ENCODE results near the gene PROX1. TPM values are rescaled to one million over a fixed set of nuclear protein-coding genes. Genes with fewer than 3 reads are reported as not detected.
A peak's percentile ranks its signal among the peaks of the same experiment; 100 is the strongest.

The PROX1 gene
- total and polyA plus RNA-seq, 2 experiments from 2014 or later, result under 0.01 to 0.20 TPM

DNA sequence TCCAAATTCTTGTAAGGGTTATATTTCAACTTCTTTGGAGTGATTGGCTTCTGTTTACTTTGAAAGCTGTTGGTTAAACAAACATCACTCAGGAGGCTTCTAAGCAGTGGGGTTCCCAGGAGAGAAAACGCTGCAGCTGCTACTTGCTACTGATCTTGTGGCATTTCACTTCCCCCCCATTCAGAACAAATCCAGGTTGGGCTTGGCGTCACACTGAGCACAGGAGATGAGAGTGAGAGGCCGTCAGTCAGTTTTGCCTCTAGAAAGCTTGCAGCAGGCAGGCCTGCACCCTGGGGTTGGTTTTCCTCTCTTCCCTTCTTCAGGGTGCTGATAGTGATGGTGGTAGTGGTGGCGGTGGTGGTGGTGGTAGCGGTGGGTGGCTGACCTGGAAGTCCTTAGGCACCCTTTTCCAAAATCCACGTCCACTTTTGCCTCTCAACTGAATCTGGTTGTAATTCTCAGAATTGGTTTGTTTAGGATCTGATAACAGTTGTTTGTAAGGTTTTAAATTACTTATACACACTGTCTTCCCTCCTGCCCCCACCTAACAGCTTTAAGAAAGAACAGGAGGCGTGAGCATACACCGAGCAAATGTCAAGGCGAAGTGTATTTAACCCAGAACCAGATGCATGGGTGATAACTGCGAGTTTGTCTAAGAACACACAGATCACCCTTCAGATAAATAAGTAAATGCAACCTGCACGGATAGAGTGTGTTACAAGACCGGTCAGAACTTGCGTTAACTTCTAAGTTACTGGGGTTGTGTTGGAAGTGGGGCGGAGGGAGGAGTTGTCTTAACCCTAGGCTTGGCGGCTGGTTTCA, 3.2 kb upstream of the PROX1 start:
- H2AFZ ChIP-seq, result no peak overlapping the region
- in situ Hi-C loops (cut with MboI), result no loop called here
- H3K4me2 ChIP-seq (ENCODE audit: unreplicated experiment), result no peak overlapping the region
- TF ChIP-seq EZH2phosphoT487 (IDR thresholded peaks at IDR 0.05; ENCODE audit: insufficient read depth, low read depth) (0 out of 2 replicates have a peak, but pooled peaks have one; percentile 10), EZH2 (IDR thresholded peaks at IDR 0.05; ENCODE audit: insufficient read depth, poor library complexity, severe bottlenecking) (no peak)
- H3K79me2 ChIP-seq (ENCODE audit: insufficient read depth), result no peaks in the 10 kb centered on the region
- 0 out of 2 replicates have a peak, but pooled peaks cover 4% of the 10 kb centered on the region for H3K4me1 ChIP-seq (ENCODE audit: insufficient read depth)
- no peak overlapping the region for H3K9ac ChIP-seq
- no peaks in the 10 kb centered on the region for H3K36me3 ChIP-seq (ENCODE audit: low read depth)
- DNase-seq, result no peak
- no peak overlapping the region for H3K27ac ChIP-seq
- peaks cover 69% of the 10 kb centered on the region for H3K27me3 ChIP-seq (replicated peaks; ENCODE audit: insufficient read depth)
- no peaks in the 10 kb centered on the region for H4K20me1 ChIP-seq (ENCODE audit: insufficient read depth)
- no peak overlapping the region for H3K4me3 ChIP-seq
- H3K9me2 ChIP-seq (ENCODE audit: insufficient read depth), result no peaks in the 10 kb centered on the region
- 71 to 72% methylated on average over 15 of the region's 15 CpGs for WGBS, 2 experiments (ENCODE audit: low coverage in 1 of 2, low lambda C conversion rate in 2 of 2, missing lambda C conversion rate in 2 of 2)
- no peaks in the 10 kb centered on the region for H3F3A ChIP-seq (ENCODE audit: insufficient read depth)
- no peaks in the 10 kb centered on the region for H3K9me3 ChIP-seq (ENCODE audit: low read depth)

DNA sequence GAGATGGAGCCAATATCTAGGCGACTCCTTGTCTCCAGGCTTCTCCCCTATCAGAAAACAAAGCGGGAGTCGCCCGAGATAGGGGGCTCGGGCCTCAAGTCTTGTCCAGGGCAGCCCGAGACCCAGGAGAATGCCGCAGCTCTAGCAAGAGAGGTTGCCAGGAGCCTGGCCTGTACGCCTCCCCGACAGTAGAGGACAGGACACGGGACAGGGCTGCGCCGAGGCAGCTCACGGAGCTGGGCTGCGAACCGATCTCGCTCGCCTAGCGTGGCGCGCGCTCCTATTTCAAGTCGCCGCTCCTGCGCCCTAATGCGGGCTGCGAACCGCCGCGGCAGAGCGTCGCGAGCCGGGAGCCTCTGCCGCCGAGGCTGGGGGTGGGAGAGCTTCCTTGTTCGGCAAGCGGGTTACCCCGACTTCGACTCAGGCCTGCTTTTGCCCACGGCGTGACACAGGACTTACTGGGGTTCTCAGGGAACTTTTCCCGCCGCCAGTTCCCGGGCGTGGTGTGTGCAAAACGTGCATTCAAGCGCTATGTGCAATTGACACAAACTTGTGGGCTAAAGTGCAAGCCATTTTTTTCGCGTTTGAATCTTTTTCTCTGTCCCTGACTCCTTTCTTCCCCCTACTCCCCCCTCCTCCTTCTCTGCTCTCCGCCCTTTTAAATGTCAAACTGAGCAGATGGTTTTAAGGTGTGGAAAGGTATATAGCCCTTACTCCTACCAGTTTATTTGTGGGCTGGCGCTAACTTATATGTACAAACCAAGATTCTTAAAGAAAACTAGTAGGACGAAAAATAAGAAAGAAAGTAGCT, 2.4 kb upstream of the PROX1 start:
- 15 to 20% methylated on average over 49 to 52 of the region's 52 CpGs for WGBS, 2 experiments (ENCODE audit: low coverage in 1 of 2, low lambda C conversion rate in 2 of 2, missing lambda C conversion rate in 2 of 2)
- Histone ChIP-seq H3K4me3 (no peak overlapping the region), H3K27me3 (replicated peaks; ENCODE audit: insufficient read depth) (peaks cover 71% of the 10 kb centered on the region), H3K9me2 (ENCODE audit: insufficient read depth) (no peaks in the 10 kb centered on the region), H3K9ac (no peak overlapping the region), H3K36me3 (ENCODE audit: low read depth) (no peaks in the 10 kb centered on the region), H3K4me2 (ENCODE audit: unreplicated experiment) (no peak overlapping the region), H3K4me1 (ENCODE audit: insufficient read depth) (0 out of 2 replicates have a peak, but pooled peaks cover 4% of the 10 kb centered on the region), H3K79me2 (ENCODE audit: insufficient read depth) (no peaks in the 10 kb centered on the region), H3F3A (ENCODE audit: insufficient read depth) (no peaks in the 10 kb centered on the region), H4K20me1 (ENCODE audit: insufficient read depth) (no peaks in the 10 kb centered on the region), H3K27ac (no peak overlapping the region), H2AFZ (no peak overlapping the region), H3K9me3 (ENCODE audit: low read depth) (no peaks in the 10 kb centered on the region)
- DNase-seq, result no peak
- TF ChIP-seq EZH2 (IDR thresholded peaks at IDR 0.05; ENCODE audit: insufficient read depth, poor library complexity, severe bottlenecking) (peak; percentile 0), EZH2phosphoT487 (IDR thresholded peaks at IDR 0.05; ENCODE audit: insufficient read depth, low read depth) (0 out of 2 replicates have a peak, but pooled peaks have one; percentile 61)
- in situ Hi-C loops (cut with MboI), result no loop called here

DNA sequence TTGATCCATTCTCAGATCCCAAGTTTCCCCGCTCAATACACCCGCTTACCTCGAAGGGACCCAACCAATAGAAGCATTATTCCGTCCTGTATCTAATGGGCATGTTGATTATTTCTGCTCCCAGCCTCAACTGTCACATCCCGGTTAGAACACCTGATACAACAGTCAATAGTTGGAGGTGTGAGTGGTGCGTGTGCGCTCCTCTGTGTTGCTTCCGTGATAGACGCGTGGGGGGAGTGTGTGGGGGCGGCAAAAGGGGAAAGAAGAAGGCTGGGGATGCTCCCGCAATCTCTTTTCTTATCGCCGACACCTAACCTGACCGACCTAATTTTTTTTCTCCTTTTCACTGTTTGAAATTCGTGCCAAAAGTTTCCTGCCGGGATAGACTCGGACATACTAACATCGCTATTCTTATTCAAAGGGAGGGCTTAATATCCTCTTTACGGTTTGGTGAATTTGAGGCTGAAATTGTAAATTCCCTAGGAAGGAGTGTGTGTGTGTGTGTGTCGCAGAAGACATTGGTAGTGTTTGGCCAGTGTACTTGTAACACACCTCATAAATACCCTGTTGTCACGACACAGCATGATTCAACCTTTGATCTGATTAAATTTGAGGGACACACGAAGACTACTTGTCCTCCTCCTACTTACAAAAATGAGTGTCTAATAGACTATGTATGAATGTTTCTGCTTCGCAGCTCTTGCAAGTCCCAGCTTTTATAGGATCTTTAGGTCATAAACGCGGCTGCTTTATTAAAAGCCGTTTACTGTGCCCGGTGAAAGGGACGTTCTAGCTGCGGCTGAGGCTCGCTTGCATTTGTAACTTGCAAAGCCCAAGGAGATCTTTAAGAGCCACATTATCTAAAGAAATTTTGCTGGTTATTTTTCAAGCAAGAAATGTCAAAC, 1.5 kb upstream of the PROX1 start:
- Histone ChIP-seq H3F3A (ENCODE audit: insufficient read depth) (no peaks in the 10 kb centered on the region), H3K9ac (no peak overlapping the region), H3K36me3 (ENCODE audit: low read depth) (no peaks in the 10 kb centered on the region), H3K4me2 (ENCODE audit: unreplicated experiment) (no peak overlapping the region), H3K4me3 (no peak overlapping the region), H3K27me3 (replicated peaks; ENCODE audit: insufficient read depth) (peaks cover 69% of the 10 kb centered on the region), H3K9me3 (ENCODE audit: low read depth) (no peaks in the 10 kb centered on the region), H3K79me2 (ENCODE audit: insufficient read depth) (no peaks in the 10 kb centered on the region), H3K9me2 (ENCODE audit: insufficient read depth) (no peaks in the 10 kb centered on the region), H3K4me1 (ENCODE audit: insufficient read depth) (0 out of 2 replicates have a peak, but pooled peaks cover 4% of the 10 kb centered on the region), H4K20me1 (ENCODE audit: insufficient read depth) (no peaks in the 10 kb centered on the region), H2AFZ (no peak overlapping the region; the same call in 1 of the 2 replicates), H3K27ac (no peak overlapping the region)
- no peak for DNase-seq
- TF ChIP-seq EZH2 (IDR thresholded peaks at IDR 0.05; ENCODE audit: insufficient read depth, poor library complexity, severe bottlenecking) (peak; percentile 80), EZH2phosphoT487 (IDR thresholded peaks at IDR 0.05; ENCODE audit: insufficient read depth, low read depth) (no peak)
- in situ Hi-C loops (cut with MboI), result no loop called here
- WGBS, 2 experiments (ENCODE audit: low coverage in 1 of 2, low lambda C conversion rate in 2 of 2, missing lambda C conversion rate in 2 of 2), result 54 to 56% methylated on average over 31 of the region's 31 CpGs

DNA sequence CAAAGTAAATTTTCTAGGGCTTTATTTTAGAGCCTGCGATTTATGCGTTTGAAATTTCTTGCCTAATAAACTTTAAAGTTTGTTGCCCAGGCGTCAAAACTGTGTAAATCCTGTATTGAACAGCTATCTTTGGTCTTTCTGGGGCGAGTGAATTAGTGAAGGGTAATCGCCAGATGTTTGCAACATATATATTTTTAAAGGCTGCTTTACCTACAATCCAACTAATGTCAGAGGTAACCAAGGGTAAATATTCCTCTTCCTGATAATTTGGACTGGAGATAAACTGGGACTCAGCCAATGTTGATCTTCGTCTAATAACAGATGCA, 885 bp upstream of the PROX1 start:
- Histone ChIP-seq H2AFZ (peak overlapping the region; percentile 98), H3K9me2 (ENCODE audit: insufficient read depth) (no peaks in the 10 kb centered on the region), H3K4me3 (peak overlapping the region; percentile 91), H3K27ac (no peak overlapping the region), H3K4me1 (ENCODE audit: insufficient read depth) (0 out of 2 replicates have a peak, but pooled peaks cover 4% of the 10 kb centered on the region), H3F3A (ENCODE audit: insufficient read depth) (no peaks in the 10 kb centered on the region), H3K4me2 (ENCODE audit: unreplicated experiment) (peak overlapping the region; percentile 74), H3K9ac (no peak overlapping the region), H3K9me3 (ENCODE audit: low read depth) (no peaks in the 10 kb centered on the region), H4K20me1 (ENCODE audit: insufficient read depth) (no peaks in the 10 kb centered on the region), H3K27me3 (replicated peaks; ENCODE audit: insufficient read depth) (peaks cover 68% of the 10 kb centered on the region), H3K79me2 (ENCODE audit: insufficient read depth) (no peaks in the 10 kb centered on the region), H3K36me3 (ENCODE audit: low read depth) (no peaks in the 10 kb centered on the region)
- in situ Hi-C loops (cut with MboI), result no loop called here
- no peak for DNase-seq
- TF ChIP-seq EZH2 (IDR thresholded peaks at IDR 0.05; ENCODE audit: insufficient read depth, poor library complexity, severe bottlenecking), result no peak
- TF ChIP-seq EZH2phosphoT487 (IDR thresholded peaks at IDR 0.05; ENCODE audit: insufficient read depth, low read depth), result no peak
- WGBS, 2 experiments (ENCODE audit: low coverage in 1 of 2, low lambda C conversion rate in 2 of 2, missing lambda C conversion rate in 2 of 2), result 10 to 16% methylated on average over 6 of the region's 6 CpGs
